ENCODE data around the gene SLIRP.
"Not testable (repeated sequence)": the region's sequence is repeated elsewhere in the genome, so short reads cannot be mapped to it uniquely, and the experiment has no call there.

SLIRP gene

DNA sequence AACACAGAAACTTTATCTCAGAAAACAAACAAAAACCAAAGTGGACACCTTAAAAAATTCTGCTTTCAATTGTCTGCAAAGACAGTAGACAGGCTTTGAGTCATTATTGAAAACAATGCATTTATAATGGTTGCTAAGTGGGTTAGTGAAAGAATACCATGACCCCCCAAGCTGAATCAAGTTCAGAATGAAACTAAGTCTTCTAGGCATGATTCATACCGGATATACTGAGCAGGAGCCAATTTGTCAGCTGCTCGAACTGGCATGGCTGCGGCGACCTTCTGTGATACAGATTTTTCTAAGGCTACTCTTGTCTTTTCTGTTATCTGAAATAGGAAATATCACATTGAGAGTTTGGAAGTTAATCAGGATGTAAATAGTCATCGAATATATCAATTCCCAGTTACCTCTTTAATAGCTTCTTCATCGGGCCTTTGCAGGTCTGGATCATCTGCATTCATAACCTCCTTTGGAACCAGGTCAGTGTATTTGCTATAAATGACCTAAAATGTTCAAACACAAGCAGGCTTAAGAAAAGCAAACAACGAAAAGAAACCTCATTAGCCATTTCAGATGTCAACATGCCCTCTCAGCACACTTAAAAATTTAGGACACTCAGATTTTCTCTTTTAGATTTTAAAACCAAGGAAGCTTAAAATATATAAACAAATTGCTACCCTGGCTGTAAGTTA is 30.8 kb downstream of the SLIRP start:
- DNase-seq (ENCODE audit: low read depth): peak; percentile 79
- H3K4me3 ChIP-seq (replicated peaks; ENCODE audit: low read depth, low read length): no peak overlapping the region
- TF ChIP-seq, protein P1, sequence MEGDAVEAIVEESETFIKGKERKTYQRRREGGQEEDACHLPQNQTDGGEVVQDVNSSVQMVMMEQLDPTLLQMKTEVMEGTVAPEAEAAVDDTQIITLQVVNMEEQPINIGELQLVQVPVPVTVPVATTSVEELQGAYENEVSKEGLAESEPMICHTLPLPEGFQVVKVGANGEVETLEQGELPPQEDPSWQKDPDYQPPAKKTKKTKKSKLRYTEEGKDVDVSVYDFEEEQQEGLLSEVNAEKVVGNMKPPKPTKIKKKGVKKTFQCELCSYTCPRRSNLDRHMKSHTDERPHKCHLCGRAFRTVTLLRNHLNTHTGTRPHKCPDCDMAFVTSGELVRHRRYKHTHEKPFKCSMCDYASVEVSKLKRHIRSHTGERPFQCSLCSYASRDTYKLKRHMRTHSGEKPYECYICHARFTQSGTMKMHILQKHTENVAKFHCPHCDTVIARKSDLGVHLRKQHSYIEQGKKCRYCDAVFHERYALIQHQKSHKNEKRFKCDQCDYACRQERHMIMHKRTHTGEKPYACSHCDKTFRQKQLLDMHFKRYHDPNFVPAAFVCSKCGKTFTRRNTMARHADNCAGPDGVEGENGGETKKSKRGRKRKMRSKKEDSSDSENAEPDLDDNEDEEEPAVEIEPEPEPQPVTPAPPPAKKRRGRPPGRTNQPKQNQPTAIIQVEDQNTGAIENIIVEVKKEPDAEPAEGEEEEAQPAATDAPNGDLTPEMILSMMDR (IDR thresholded peaks at IDR 0.05; ENCODE audit: low read length, missing control alignments): no peak

DNA sequence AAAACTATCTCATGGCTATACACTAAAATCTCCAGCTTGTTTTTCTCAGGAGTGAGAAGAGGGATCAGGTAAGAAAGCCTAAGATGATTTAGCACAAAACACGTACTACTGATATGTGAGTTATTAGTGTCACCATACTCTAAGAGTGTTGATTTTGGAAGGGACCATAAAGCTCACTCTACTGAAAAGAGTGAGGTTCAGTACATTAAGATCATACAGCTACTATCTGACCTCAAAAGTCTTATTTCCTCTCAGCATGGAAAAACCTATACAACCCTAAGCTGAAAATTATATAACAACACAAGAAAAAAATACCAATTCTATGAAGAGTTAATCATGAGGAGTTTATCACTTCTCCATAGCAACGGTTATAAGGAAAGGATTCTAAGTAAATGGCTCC is 33.5 kb downstream of the SLIRP start:
- TF ChIP-seq, protein P1 (IDR thresholded peaks at IDR 0.05; ENCODE audit: low read length, missing control alignments): no peak
- no peak for DNase-seq (ENCODE audit: low read depth)

GRCh38 chr14:77746064-77746702 is 38.3 kb downstream of the SLIRP start:
- TF ChIP-seq, protein P1 (IDR thresholded peaks at IDR 0.05; ENCODE audit: low read length, missing control alignments): no peak
- no peak for DNase-seq (ENCODE audit: low read depth)
- no peak overlapping the region for H3K4me3 ChIP-seq (replicated peaks; ENCODE audit: low read depth, low read length)

More for the DNA sequence above, 33.5 kb downstream of the SLIRP start:
- no peak overlapping the region for H3K4me3 ChIP-seq (replicated peaks; ENCODE audit: low read depth, low read length)

DNA sequence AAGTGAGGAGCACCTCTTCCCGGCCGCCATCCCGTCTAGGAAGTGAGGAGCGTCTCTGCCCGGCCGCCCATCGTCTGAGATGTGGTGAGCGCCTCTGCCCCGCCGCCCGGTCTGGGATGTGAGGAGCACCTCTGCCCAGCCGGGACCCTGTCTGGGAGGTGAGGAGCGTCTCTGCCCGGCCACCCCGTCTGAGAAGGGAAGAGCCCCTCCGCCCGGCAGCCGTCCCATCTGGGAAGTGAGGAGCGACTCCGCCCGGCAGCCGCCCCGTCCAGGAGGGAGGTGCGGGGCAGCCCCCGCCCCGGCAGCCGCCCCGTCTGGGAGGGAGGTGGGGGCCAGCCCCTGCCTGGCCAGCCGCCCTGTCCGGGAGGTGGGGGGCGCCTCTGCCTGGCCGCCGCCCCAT is 39.5 kb downstream of the SLIRP start:
- H3K4me3 ChIP-seq (replicated peaks; ENCODE audit: low read depth, low read length); DNase-seq (ENCODE audit: low read depth): not testable (repeated sequence)

DNA sequence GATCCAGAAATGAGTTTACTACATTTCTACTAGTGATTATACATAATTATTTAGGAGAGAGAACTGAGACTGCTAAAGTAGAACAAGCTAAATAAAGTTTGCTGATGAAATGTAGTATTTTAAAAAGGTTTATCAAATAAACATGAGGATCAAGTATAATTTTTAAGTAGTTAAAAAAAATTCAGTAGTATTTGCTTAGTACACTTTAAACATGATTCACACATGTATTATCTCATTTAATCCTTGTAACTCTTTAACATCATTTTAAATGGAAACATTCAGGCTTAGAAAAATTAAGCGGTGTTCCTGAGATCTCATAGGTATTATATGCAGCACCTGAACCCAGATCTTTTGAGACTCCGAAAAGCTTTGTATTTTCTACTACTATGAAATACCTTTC is 44.4 kb downstream of the SLIRP start:
- no peak for DNase-seq (ENCODE audit: low read depth)
- TF ChIP-seq, protein P1 (IDR thresholded peaks at IDR 0.05; ENCODE audit: low read length, missing control alignments): no peak
- no peak overlapping the region for H3K4me3 ChIP-seq (replicated peaks; ENCODE audit: low read depth, low read length)

- DNase-seq (ENCODE audit: low read depth): peak; percentile 50
- TF ChIP-seq, protein P1 (IDR thresholded peaks at IDR 0.05; ENCODE audit: low read length, missing control alignments): no peak
- H3K4me3 ChIP-seq (replicated peaks; ENCODE audit: low read depth, low read length): no peak overlapping the region
Observed at GRCh38 chr14:77752799-77753516, 45.1 kb downstream of the SLIRP start.
